BE2C (cell line): ENCODE data around the gene SEZ6.

ENCODE experiments used
- DNase-seq: peaks from one replicate; pipeline ENCODE4 v3.0.0-alpha.2; 2020
- H3K27me3 ChIP-seq: fragments of 250-450 bp; sonication (Bioruptor Pico); 2 replicates; pipeline ENCODE4 v1.5.1; 2020; ENCODE audit warnings: mild to moderate bottlenecking
- H3K36me3 ChIP-seq: fragments of 250-450 bp; sonication (Bioruptor Pico); 2 replicates; pipeline ENCODE4 v1.5.1; 2020; ENCODE audit warnings: mild to moderate bottlenecking
- H3K4me1 ChIP-seq: fragments of 250-450 bp; sonication (Bioruptor Pico); 2 replicates; pipeline ENCODE4 v1.5.1; 2020
- H3K4me3 ChIP-seq: 2 replicates; pipeline ENCODE4 v1.5.1; 2011; ENCODE audit warnings: low read depth, low read length
- H3K9me3 ChIP-seq: fragments of 250-450 bp; sonication (Bioruptor Pico); 2 replicates; pipeline ENCODE4 v1.5.1; 2020
- CTCF ChIP-seq: IDR thresholded peaks from 2 replicates; pipeline ENCODE4 v1.5.1; 2012; ENCODE audit warnings: mild to moderate bottlenecking, low read depth, low read length

Gene SEZ6

GRCh38 chr17:29021226-29021625 lies 15.4 kb upstream of the SEZ6 start:
- no peaks in the 10 kb centered on the region for H3K9me3 ChIP-seq
- H3K27me3 ChIP-seq, result no peaks in the 10 kb centered on the region
- no peak for DNase-seq
- H3K36me3 ChIP-seq, result no peaks in the 10 kb centered on the region
- no peak for TF ChIP-seq CTCF
- no peaks in the 10 kb centered on the region for H3K4me1 ChIP-seq
- no peak overlapping the region for H3K4me3 ChIP-seq

GRCh38 chr17:29020576-29020975 lies 14.7 kb upstream of the SEZ6 start:
- H3K4me1 ChIP-seq, result no peaks in the 10 kb centered on the region
- no peaks in the 10 kb centered on the region for H3K36me3 ChIP-seq
- no peak for TF ChIP-seq CTCF
- H3K4me3 ChIP-seq, result no peak overlapping the region
- H3K9me3 ChIP-seq, result no peaks in the 10 kb centered on the region
- no peak for DNase-seq
- H3K27me3 ChIP-seq, result no peaks in the 10 kb centered on the region

GRCh38 chr17:29019475-29020181 lies 13.8 kb upstream of the SEZ6 start:
- H3K27me3 ChIP-seq, result no peaks in the 10 kb centered on the region
- H3K36me3 ChIP-seq, result no peaks in the 10 kb centered on the region
- no peaks in the 10 kb centered on the region for H3K4me1 ChIP-seq
- no peak overlapping the region for H3K4me3 ChIP-seq
- no peak for TF ChIP-seq CTCF
- DNase-seq, result no peak
- no peaks in the 10 kb centered on the region for H3K9me3 ChIP-seq

GRCh38 chr17:29018788-29019474 lies 13.1 kb upstream of the SEZ6 start:
- no peak for DNase-seq
- H3K4me3 ChIP-seq, result no peak overlapping the region
- H3K9me3 ChIP-seq, result no peaks in the 10 kb centered on the region
- H3K27me3 ChIP-seq, result no peaks in the 10 kb centered on the region
- H3K36me3 ChIP-seq, result no peaks in the 10 kb centered on the region
- no peak for TF ChIP-seq CTCF
- H3K4me1 ChIP-seq, result no peaks in the 10 kb centered on the region

- Histone ChIP-seq H3K9me3 (no peaks in the 10 kb centered on the region), H3K27me3 (no peaks in the 10 kb centered on the region), H3K4me1 (no peaks in the 10 kb centered on the region), H3K4me3 (no peak overlapping the region), H3K36me3 (no peaks in the 10 kb centered on the region)
- DNase-seq, result no peak
- no peak for TF ChIP-seq CTCF
These were observed 10.7 kb upstream of the SEZ6 start for GRCh38 chr17:29016345-29017210.
